GM19397 (cell line): Measurements from ENCODE around the gene ETFA.

Experiments used
- ATAC-seq: cut with Tn5 transposase; IDR thresholded peaks from one replicate; pipeline ENCODE4 v1.9.1; 2021; ENCODE audit warnings: mild to moderate bottlenecking, moderate library complexity; ENCODE audit not compliant: unreplicated experiment

Gene ETFA

GRCh38 chr15:76221085-76221767 lies 90.0 kb downstream of the ETFA start:
- no peak for ATAC-seq

DNA sequence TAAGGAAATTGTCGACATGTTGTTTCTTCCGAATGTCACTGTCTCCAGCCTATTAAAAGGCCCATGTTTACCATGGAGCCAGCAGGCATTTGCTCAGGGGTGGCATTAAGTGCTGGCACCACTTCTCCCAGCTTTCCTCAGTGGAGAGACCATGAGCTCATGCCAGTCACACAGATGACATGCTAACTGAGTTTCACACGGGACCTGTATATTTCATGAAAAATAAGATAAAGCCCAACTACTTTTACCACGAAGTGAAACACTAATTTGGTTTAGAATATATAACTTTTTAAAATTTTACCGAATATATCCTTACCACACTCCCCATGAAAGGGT lies 93.4 kb downstream of the ETFA start:
- ATAC-seq = no peak

- ATAC-seq = no peak
These were observed 94.0 kb downstream of the ETFA start for GRCh38 chr15:76217029-76217881.

DNA sequence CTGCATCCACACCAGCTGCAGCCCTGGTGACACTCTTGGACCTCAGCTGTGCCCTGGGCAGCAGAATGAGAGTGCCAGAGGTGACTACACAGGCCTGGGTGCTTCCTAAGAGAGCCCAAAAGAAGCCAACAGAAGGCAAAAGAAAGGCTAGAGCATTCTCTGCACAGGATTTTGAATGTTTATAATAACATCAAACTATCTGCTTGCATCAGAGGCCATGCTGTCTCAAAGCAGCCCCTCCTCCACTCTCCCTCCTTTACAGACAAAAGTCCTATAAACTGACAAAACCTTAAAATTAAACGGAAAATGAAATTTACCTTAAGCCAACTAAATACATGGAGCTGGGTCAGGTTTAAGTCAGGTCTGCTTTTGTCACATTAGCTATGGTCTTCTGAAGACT lies 95.6 kb downstream of the ETFA start:
- no peak for ATAC-seq

- ATAC-seq = no peak
These were observed 101.3 kb downstream of the ETFA start for GRCh38 chr15:76209942-76210341.

GRCh38 chr15:76209523-76209922 lies 101.7 kb downstream of the ETFA start:
- ATAC-seq = no peak

- ATAC-seq = no peak
These were observed 102.4 kb downstream of the ETFA start for GRCh38 chr15:76208786-76209424.

GRCh38 chr15:76208084-76208785 lies 103.0 kb downstream of the ETFA start:
- no peak for ATAC-seq

DNA sequence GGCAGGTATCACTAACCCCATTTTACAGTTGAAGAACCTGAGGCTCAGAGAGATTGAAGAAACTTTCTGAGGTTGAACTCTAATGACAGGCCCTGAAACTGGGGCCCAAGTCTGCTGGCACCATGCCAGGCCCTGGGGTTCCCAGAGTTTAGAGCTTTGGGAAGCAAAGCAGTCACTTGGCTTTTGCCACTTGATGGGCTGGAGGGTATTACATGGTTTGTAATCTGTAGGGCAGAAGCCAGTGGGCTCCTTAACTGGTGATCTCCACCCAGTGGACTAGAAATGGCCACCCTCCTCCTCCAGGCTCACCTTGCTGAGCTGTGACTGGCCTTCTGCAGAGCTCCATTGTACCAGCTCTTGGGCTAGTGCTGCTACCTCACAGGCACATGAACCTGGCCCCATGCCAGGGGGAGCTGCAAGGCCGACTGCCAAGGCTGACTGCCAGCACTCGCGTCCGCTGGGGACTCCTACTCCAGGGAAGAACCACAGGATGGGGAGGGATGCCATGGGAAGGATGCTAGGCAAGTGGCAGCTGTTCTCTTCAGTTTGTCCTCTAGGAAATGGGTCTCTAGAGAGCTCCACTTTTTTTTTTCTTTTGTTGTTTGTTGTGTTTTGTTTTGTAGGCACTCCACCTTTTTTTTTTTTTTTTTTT lies 104.8 kb downstream of the ETFA start:
- no peak for ATAC-seq

DNA sequence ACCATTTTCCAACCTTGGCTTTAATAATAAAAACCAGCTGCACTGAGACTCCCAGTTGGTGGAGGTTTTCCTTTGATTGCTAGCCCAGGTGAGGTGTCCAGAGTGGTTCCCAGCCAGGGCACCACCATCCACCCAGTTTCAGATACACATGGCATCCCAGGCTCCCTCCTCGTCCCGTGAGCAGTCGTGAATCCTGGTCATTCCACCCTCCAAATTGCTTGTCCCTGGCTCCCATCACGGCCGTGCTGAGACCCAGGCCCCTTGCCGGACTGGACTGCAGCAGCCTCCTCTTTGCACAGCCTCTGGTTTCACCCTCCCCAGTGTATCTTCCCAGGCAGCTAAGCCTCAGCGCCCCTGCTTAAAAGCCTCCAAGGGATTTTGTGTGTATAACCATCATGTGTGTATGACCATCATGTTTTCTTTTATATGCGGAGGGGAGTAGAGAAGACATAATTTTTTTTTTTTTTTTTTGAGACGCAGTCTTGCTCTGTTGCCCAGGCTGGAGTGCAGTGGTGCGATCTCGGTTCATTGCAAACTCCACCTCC lies 106.3 kb downstream of the ETFA start:
- ATAC-seq = no peak

DNA sequence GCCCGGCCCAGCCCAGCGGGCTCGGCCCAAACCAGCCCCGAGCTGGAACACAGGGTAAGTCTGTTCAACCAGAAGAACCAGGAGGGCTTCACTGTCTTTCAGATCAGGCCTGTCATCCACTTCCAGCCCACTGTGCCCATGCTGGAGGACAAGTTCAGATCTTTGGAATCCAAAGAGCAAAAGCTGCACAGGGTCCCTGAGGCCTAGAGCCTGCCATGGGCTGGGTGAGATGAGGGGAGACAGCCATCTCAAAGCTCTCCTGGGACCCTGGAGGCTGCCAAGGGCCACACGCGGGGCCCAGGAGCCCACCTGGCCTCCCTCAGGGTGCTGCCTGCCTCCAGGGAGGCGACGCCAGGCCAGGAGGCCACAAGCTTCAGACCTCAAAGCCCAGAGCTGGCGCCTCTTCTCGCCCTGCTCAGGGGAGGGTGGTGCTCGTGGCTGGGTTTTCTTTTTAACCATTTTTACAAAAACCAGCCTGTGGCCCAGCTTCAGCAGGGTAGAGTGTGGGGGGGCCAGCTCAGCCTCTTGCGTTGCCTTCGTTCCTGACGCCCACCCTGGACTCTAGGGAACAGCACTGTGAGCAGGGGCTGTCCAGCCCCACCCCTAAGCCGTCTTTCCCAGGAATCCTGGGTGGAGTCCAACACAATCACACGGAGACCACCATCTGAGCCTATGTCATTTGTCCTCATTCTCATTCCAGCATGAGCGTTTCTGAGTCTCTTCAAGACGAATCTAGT lies 107.0 kb downstream of the ETFA start:
- ATAC-seq = no peak

DNA sequence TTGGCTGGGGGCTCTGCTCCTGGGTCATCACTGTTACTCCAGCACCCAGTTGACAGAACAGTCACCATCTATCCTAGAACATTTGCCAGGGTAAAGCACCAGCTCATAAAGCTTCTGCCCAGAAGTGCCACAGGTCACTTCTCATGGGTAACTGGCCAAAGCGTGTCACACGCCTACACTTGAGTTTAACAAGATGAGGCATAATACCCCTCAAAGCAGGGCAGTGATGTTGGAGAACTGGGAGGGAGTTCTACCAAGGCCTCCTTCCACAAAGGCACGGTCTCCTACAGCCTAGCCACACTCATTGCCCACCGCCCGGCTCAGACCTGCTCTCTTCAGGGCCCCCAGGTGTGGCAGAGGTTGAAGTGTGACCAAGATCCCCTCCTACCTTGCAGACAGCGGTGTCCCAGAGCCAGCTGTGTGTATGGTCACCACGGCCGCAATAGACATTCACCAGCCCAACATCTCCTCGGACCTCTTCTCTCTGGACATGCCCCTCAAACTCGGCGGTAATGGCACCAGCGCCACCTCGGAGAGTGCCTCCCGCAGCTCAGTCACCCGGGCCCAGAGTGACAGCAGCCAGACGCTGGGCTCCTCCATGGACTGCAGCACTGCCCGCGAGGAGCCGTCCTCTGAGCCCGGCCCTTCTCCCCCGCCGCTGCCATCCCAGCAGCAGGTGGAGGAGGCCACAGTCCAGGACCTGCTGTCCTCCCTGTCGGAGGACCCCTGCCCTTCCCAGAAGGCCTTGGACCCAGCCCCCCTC lies 107.7 kb downstream of the ETFA start:
- ATAC-seq = no peak

DNA sequence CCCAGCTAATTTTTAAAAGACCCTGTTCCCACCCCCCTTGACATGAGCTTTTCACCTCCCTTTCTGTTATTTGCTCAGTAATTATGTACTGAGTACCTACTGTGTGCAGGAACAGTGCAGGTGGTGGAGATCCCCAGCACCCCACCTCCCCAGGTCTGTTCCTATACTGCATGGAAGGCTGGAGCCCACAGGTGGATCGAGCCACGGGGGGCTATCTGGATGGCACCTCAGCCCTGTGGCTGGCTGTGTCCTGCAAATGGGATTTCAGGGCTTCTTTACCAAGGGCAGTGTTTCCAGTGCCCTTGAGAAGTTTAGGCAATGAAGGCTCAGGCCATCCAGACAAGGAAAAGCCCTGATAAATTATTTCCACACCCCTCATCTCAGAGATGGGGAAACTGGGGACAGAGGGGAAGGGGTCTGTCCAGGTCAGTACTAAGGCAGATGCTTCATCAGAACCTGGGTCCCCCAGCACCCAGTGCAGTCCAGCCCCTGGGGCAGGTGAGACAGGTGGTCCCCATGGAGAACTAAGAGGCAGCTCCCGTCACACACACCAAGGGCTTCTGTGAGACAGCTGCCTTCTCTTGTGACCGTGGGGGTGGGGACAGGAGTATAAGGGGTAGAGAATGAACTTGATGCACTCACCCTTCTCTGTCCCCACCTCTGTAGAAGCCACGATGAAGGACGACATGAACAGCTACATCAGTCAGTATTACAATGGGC lies 109.6 kb downstream of the ETFA start:
- no peak for ATAC-seq

- ATAC-seq = no peak
These were observed 110.6 kb downstream of the ETFA start for GRCh38 chr15:76200641-76201105.

- ATAC-seq = no peak
These were observed 111.2 kb downstream of the ETFA start for GRCh38 chr15:76200083-76200465.

DNA sequence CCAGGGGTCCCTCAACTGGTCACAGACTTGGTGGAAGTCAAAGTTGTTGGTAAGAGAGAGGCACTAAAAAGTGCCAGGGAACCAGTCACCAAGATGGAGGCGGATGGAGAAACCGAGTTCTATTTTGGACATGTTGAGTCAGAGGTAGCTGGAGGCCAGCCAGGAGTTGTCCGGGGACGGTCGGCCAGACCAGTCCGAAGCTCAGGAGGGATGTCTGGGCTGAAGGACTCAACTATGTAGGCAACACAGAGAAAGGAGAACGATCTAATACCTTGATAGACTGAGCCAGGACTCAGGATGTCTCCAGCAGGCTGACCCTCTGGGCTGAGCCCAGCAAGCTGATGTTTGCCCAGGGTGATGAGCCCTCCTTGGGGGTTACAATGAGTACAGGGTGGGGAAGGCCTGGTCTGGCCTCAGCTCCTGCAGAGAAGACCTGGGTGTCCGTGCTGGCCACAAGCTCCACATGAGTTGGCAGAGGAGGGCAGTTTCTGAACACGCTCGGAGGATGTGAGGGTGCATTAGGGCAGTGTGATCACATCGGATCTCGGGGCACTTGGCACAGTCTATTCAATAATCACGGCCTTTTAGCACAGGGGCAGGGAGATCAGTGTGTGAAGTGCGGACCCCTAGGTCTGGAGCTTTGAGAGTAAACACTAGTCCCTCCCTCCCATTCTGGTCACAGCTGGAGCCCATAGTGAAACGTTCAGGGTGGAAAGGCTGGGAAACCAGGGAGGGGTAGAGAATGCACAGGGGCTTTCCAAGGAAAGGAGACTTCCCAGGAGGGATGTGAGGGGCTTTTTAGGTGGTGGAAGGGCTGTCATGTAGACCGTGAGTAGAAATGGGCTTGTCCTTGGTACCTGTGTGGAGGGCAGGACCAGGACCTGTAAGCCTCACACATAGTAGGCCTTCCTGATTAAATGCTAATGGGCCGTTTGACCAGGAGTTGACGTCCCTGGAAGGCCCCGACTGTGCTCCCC lies 111.9 kb downstream of the ETFA start:
- no peak for ATAC-seq

DNA sequence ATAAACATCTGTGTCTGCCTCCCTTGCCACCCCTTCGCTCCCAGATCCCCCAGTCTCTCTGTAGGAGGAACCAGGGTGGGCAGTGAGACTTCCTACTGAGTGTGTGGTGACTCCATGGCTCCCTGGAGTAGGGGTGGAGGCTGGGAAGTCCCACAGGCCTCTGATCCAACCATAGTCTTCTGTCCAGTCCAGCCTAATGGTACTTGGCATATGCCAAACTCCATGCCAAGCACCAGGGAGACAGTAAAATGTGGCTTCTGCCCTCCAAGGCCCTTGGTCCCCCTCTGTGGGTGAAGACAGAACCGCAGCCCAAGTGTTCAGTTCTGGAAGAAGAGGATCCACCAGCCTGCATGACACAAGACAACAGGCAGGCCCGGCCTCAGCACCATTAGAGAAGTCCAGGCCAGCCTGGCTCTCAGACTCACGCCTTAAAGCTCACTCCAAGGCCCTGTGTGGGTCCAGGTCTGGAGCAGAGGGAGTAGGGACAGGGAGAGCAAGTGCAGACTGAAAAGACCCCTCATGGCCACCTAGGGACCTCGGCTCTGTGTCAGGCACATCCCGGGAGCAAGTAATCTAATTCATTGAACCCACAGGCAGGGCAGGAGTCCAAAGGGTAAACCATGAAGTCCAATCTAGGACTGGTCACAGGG lies 112.7 kb downstream of the ETFA start:
- ATAC-seq = no peak
